ENCODE measurements around the gene C2CD4C.

DNA sequence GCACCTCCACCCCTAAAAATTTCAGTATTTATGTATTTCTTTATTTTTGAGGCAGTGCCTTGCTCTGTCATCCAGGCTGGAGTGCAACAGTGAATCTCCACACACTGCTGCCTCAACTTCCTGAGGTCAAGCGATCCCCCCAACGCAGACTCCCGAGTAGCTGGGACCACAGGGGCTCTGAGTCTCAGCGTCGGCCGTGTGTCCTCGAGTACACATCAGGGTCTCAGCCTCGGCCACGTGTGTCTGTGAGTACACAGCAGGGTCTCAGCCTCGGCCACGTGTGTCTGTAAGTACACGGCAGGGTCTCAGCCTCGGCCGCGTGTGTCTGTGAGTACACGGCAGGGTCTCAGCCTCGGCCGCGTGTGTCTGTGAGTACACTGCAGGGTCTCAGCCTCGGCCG, 21.2 kb downstream of the C2CD4C start:
- TF ChIP-seq, protein P1, sequence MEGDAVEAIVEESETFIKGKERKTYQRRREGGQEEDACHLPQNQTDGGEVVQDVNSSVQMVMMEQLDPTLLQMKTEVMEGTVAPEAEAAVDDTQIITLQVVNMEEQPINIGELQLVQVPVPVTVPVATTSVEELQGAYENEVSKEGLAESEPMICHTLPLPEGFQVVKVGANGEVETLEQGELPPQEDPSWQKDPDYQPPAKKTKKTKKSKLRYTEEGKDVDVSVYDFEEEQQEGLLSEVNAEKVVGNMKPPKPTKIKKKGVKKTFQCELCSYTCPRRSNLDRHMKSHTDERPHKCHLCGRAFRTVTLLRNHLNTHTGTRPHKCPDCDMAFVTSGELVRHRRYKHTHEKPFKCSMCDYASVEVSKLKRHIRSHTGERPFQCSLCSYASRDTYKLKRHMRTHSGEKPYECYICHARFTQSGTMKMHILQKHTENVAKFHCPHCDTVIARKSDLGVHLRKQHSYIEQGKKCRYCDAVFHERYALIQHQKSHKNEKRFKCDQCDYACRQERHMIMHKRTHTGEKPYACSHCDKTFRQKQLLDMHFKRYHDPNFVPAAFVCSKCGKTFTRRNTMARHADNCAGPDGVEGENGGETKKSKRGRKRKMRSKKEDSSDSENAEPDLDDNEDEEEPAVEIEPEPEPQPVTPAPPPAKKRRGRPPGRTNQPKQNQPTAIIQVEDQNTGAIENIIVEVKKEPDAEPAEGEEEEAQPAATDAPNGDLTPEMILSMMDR (IDR thresholded peaks at IDR 0.05; ENCODE audit: low read depth, low read length), result no peak
- no peak for TF ChIP-seq EZH2phosphoT487 (IDR thresholded peaks at IDR 0.05; ENCODE audit: low read depth)

Data from OCI-LY3 (cell line).